Adrenal gland (tissue), 5 donors: Measurements from ENCODE around the gene OPCML.

Source experiments
- POLR2A ChIP-seq, 2 donors: fragments of 450-650 bp; IDR thresholded peaks; one replicate each; pipeline ENCODE4 v1.6.1; 2017; ENCODE audit warnings: antibody characterized with exemption in 2 of 2, mild to moderate bottlenecking in 2 of 2, moderate library complexity in 1 of 2
- TF ChIP-seq, protein P1 (sequence below), 6 experiments: fragments of 450-650 bp in 4 of 6; fragments of 200-600 bp in 2 of 6; sonication (generic) in 1 of 6; IDR thresholded peaks; 1 replicate in 5 of 6; 2 replicates in 1 of 6; pipeline versions ENCODE4 v1.5.1 to v1.8.0; 2016 to 2021; ENCODE audit warnings: antibody characterized with exemption in 6 of 6, mild to moderate bottlenecking in 2 of 6, moderate library complexity in 1 of 6
- donor health status: DM: no; HTN: no; CAD: no.

DNA sequence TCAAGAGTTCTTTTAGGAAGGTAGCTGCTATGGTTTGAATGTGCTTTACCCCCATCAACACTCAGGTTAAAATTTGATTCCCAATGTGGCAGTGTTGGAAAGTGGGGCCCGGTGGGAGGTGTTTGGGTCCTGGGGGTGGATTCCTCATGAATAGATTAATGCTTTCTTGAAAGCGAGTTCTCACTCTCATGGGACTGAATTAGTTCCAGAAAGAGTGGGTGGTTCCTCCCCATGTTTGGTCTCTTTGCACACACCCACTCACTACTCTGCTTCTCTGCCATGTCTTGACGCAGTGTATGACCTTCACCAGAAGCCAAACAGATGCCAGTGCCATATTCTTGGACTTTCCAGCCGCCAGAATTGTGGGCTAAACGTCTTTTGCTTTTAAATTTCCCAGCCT lies 394.4 kb downstream of the OPCML start:
- TF ChIP-seq, protein P1, sequence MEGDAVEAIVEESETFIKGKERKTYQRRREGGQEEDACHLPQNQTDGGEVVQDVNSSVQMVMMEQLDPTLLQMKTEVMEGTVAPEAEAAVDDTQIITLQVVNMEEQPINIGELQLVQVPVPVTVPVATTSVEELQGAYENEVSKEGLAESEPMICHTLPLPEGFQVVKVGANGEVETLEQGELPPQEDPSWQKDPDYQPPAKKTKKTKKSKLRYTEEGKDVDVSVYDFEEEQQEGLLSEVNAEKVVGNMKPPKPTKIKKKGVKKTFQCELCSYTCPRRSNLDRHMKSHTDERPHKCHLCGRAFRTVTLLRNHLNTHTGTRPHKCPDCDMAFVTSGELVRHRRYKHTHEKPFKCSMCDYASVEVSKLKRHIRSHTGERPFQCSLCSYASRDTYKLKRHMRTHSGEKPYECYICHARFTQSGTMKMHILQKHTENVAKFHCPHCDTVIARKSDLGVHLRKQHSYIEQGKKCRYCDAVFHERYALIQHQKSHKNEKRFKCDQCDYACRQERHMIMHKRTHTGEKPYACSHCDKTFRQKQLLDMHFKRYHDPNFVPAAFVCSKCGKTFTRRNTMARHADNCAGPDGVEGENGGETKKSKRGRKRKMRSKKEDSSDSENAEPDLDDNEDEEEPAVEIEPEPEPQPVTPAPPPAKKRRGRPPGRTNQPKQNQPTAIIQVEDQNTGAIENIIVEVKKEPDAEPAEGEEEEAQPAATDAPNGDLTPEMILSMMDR (IDR thresholded peaks at IDR 0.05) = no peak
- no peak for TF ChIP-seq POLR2A (IDR thresholded peaks at IDR 0.05)
